Esophagus squamous epithelium (tissue), 5 donors: ENCODE results near the gene TSKS. TPM values are rescaled to one million over a fixed set of nuclear protein-coding genes. Genes with fewer than 3 reads are reported as not detected.

Experiments used
- DNase-seq: peaks from one replicate; lab custom pipeline; 2025; lab: John Stamatoyannopoulos, UW
- H3K27ac ChIP-seq, 4 donors: fragments of 200-600 bp; sonication (generic); one replicate each; pipeline ENCODE4 v1.5.1; 2016 to 2019; ENCODE audit warnings: mild to moderate bottlenecking in 1 of 4
- H3K27me3 ChIP-seq, 4 donors: fragments of 200-600 bp; sonication (generic); 1 replicate in 3 of 4; 2 replicates in 1 of 4; pipeline versions ENCODE4 v1.5.1 to v1.6.0; 2017 to 2021; ENCODE audit warnings: antibody characterized with exemption in 1 of 4
- H3K36me3 ChIP-seq, 3 donors: fragments of 200-600 bp; sonication (generic); one replicate each; pipeline ENCODE4 v1.5.1; 2016 to 2019
- H3K4me1 ChIP-seq, 3 donors: fragments of 200-600 bp; sonication (generic); one replicate each; pipeline ENCODE4 v1.5.1; 2017 to 2019
- H3K4me3 ChIP-seq, 4 donors: fragments of 200-600 bp; sonication (generic); 1 replicate in 3 of 4; 2 replicates in 1 of 4; pipeline ENCODE4 v1.5.1; 2016 to 2019; ENCODE audit warnings: mild to moderate bottlenecking in 2 of 4, moderate library complexity in 1 of 4
- H3K9me3 ChIP-seq, 3 donors: fragments of 200-600 bp; sonication (generic); one replicate each; pipeline ENCODE4 v1.5.1; 2016 to 2019
- CTCF ChIP-seq, 6 experiments: fragments of 450-650 bp in 4 of 6; fragments of 200-600 bp in 2 of 6; sonication (generic) in 2 of 6; IDR thresholded peaks; one replicate each; pipeline ENCODE4 v1.5.1; 2016 to 2019; ENCODE audit warnings: antibody characterized with exemption in 6 of 6, mild to moderate bottlenecking in 4 of 6, moderate library complexity in 4 of 6
- POLR2A ChIP-seq, 4 donors: fragments of 450-650 bp; IDR thresholded peaks; one replicate each; pipeline ENCODE4 v1.6.1; 2017; ENCODE audit warnings: antibody characterized with exemption in 4 of 4, mild to moderate bottlenecking in 4 of 4, moderate library complexity in 3 of 4
- WGBS, 2 donors: methylation state at CpG; one replicate each; pipeline ENCODE4 v1.1.5; 2018; 5-methylcytosine and 5-hydroxymethylcytosine counted together
- intact Hi-C: fragments of 100-400 bp; cut with DNase I; formaldehyde crosslinking; loops from one replicate; pipeline ENCODE4 v1.15.0; 2022
- total RNA-seq, 4 donors: library from RNA; depleted of rRNA; stranded (reverse); fragments of >200 nt; gene quantifications; one replicate each; pipeline ENCODE4 v1.1.0, GENCODE V29; 2016
- donor health status: DM: yes; HTN: yes; CAD: no.

TSKS gene
- total RNA-seq, 4 donors from 2014 or later, result not detected

DNA sequence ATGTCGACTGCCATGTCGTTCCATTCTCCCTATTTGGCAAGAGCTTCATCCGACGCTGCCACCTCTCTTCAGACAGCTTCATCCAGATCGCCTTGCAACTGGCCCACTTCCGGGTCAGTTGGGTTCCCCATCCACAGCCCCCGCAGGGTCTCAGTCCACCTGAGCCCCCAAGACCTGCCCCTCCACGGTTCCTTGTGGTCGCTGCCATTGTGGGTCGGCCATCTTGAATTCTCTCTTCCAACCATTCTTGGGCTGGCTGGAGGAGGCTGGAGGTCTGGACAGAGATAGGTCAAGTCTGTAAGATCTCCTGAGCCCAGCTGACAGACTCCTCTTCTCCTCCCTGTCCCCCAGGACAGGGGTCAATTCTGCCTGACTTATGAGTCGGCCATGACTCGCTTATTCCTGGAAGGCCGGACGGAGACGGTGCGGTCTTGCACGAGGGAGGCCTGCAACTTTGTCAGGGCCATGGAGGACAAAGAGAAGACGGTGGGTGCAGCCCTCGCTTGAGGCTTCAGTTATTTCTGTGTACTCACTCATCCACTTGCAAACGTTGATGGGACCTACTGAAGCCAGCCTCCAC, 52.6 kb downstream of the TSKS start:
- H3K9me3 ChIP-seq, result no peaks in the 10 kb centered on the region
- DNase-seq, result no peak
- TF ChIP-seq CTCF (IDR thresholded peaks at IDR 0.05), result no peak
- TF ChIP-seq POLR2A (IDR thresholded peaks at IDR 0.05), result no peak
- WGBS, 2 donors, result 84 to 86% methylated on average over 11 to 20 of the region's 20 CpGs
- H3K4me1 ChIP-seq, result peaks cover 0 to 19% (median 4%) of the 10 kb centered on the region in 3 donors
- H3K36me3 ChIP-seq, result no peaks in the 10 kb centered on the region
- intact Hi-C loops, result no loop called here
- no peaks in the 10 kb centered on the region for H3K27me3 ChIP-seq
- no peak overlapping the region for H3K4me3 ChIP-seq
- H3K27ac ChIP-seq, result no peak overlapping the region

GRCh38 chr19:49705919-49706318, 57.2 kb downstream of the TSKS start:
- TF ChIP-seq CTCF (IDR thresholded peaks at IDR 0.05) (no peak), POLR2A (IDR thresholded peaks at IDR 0.05) (no peak)
- intact Hi-C loops, result no loop called here

GRCh38 chr19:49704888-49705642, 58.0 kb downstream of the TSKS start:
- no peak overlapping the region for H3K27ac ChIP-seq
- intact Hi-C loops, result no loop called here
- 89 to 92% methylated on average over 6 to 9 of the region's 22 CpGs for WGBS, 2 donors
- no peak overlapping the region for H3K4me3 ChIP-seq
- H3K4me1 ChIP-seq, result no peaks in the 10 kb centered on the region
- no peaks in the 10 kb centered on the region for H3K9me3 ChIP-seq
- DNase-seq, result no peak
- TF ChIP-seq CTCF (IDR thresholded peaks at IDR 0.05) (no peak), POLR2A (IDR thresholded peaks at IDR 0.05) (no peak)
- peaks cover 0 to 6% (median 0%) of the 10 kb centered on the region in 4 donors for H3K27me3 ChIP-seq
- H3K36me3 ChIP-seq, result no peaks in the 10 kb centered on the region

More at GRCh38 chr19:49705919-49706318, 57.2 kb downstream of the TSKS start:
- Histone ChIP-seq H3K4me3 (no peak overlapping the region), H3K4me1 (no peaks in the 10 kb centered on the region), H3K36me3 (no peaks in the 10 kb centered on the region), H3K27me3 (peaks cover 0 to 6% (median 0%) of the 10 kb centered on the region in 4 donors), H3K27ac (no peak overlapping the region), H3K9me3 (no peaks in the 10 kb centered on the region)
- DNase-seq, result no peak
- WGBS, 2 donors, result 93 to 100% methylated on average over 1 to 7 of the region's 16 CpGs

- Histone ChIP-seq H3K4me1 (no peaks in the 10 kb centered on the region), H3K27me3 (peaks cover 0 to 6% (median 0%) of the 10 kb centered on the region in 4 donors), H3K27ac (no peak overlapping the region), H3K9me3 (no peaks in the 10 kb centered on the region), H3K4me3 (no peak overlapping the region), H3K36me3 (no peaks in the 10 kb centered on the region)
- no peak for DNase-seq
- intact Hi-C loops, result no loop called here
- TF ChIP-seq CTCF (IDR thresholded peaks at IDR 0.05) (no peak), POLR2A (IDR thresholded peaks at IDR 0.05) (no peak)
- WGBS, 2 donors, result 43 to 45% methylated on average over 20 to 33 of the region's 40 CpGs
These were observed 61.8 kb downstream of the TSKS start for GRCh38 chr19:49701271-49701786.

GRCh38 chr19:49700563-49700962, 62.5 kb downstream of the TSKS start:
- H3K4me3 ChIP-seq, result no peak overlapping the region
- TF ChIP-seq POLR2A (IDR thresholded peaks at IDR 0.05) (no peak), CTCF (IDR thresholded peaks at IDR 0.05) (no peak)
- no peaks in the 10 kb centered on the region for H3K9me3 ChIP-seq
- DNase-seq, result no peak
- no peaks in the 10 kb centered on the region for H3K4me1 ChIP-seq
- no peaks in the 10 kb centered on the region for H3K36me3 ChIP-seq
- 54 to 65% methylated on average over 5 to 10 of the region's 11 CpGs for WGBS, 2 donors
- intact Hi-C loops, result no loop called here
- peaks cover 0 to 6% (median 0%) of the 10 kb centered on the region in 4 donors for H3K27me3 ChIP-seq
- no peak overlapping the region for H3K27ac ChIP-seq
